MM.1S (cell line): ENCODE results near the gene INPP5J.

Source experiments
- DNase-seq: peaks from one replicate; pipeline ENCODE4 v3.0.0-alpha.2; 2015
- H2AFZ ChIP-seq: fragments of 300-600 bp; sonication (generic); 2 replicates; pipeline ENCODE4 v1.6.0; 2016; ENCODE audit warnings: antibody characterized with exemption, low read length
- H3F3A ChIP-seq: fragments of 300-600 bp; sonication (generic); 2 replicates; pipeline ENCODE4 v1.6.1; 2016; ENCODE audit warnings: mild to moderate bottlenecking, antibody characterized with exemption, low read length, moderate library complexity, mixed read lengths; ENCODE audit not compliant: insufficient read depth
- H3K27ac ChIP-seq: fragments of 300-600 bp; sonication (generic); 2 replicates; pipeline ENCODE4 v1.5.1; 2016; ENCODE audit warnings: mild to moderate bottlenecking, low read length
- H3K27me3 ChIP-seq: fragments of 300-600 bp; sonication (generic); replicated peaks from 2 replicates; pipeline ENCODE4 v1.6.0; 2016; ENCODE audit warnings: low read length; ENCODE audit not compliant: insufficient read depth
- H3K36me3 ChIP-seq: fragments of 300-600 bp; sonication (generic); replicated peaks from 2 replicates; pipeline ENCODE4 v1.6.1; 2016; ENCODE audit warnings: mild to moderate bottlenecking, low read length, mixed read lengths; ENCODE audit not compliant: insufficient read depth
- H3K4me1 ChIP-seq: fragments of 300-600 bp; sonication (generic); 2 replicates; pipeline ENCODE4 v1.6.1; 2016; ENCODE audit warnings: low read length, mixed read lengths
- H3K4me2 ChIP-seq: fragments of 300-600 bp; sonication (generic); 2 replicates; pipeline ENCODE4 v1.6.0; 2016; ENCODE audit warnings: low read depth, low read length
- H3K4me3 ChIP-seq: fragments of 300-600 bp; sonication (generic); 2 replicates; pipeline ENCODE4 v1.5.1; 2016; ENCODE audit warnings: low read length, mixed read lengths
- H3K79me2 ChIP-seq: fragments of 300-600 bp; sonication (generic); 2 replicates; pipeline ENCODE4 v1.6.1; 2016; ENCODE audit warnings: mixed run types, low read length, mixed read lengths
- H3K9ac ChIP-seq: fragments of 300-600 bp; sonication (generic); 2 replicates; pipeline ENCODE4 v1.6.1; 2016; ENCODE audit warnings: low read length, mixed read lengths
- H3K9me2 ChIP-seq: fragments of 300-600 bp; sonication (generic); replicated peaks from 2 replicates; pipeline ENCODE4 v1.6.1; 2016; ENCODE audit warnings: mild to moderate bottlenecking, low read length, mixed read lengths; ENCODE audit not compliant: insufficient read depth
- H3K9me3 ChIP-seq: fragments of 300-600 bp; sonication (generic); replicated peaks from 2 replicates; pipeline ENCODE4 v1.6.1; 2016; ENCODE audit warnings: mild to moderate bottlenecking, low read length, mixed read lengths; ENCODE audit not compliant: insufficient read depth
- H4K20me1 ChIP-seq: fragments of 300-600 bp; sonication (generic); 2 replicates; pipeline ENCODE4 v1.6.1; 2016; ENCODE audit warnings: mild to moderate bottlenecking, low read length, moderate library complexity, mixed read lengths; ENCODE audit not compliant: insufficient read depth
- CTCF ChIP-seq: fragments of 300-600 bp; sonication (generic); IDR thresholded peaks from 2 replicates; pipeline ENCODE4 v1.5.1; 2016; ENCODE audit warnings: antibody characterized with exemption, low read length, mixed read lengths
- EZH2 ChIP-seq: fragments of 300-600 bp; sonication (generic); optimal IDR thresholded peaks from 2 replicates; pipeline ENCODE3; 2017; ENCODE audit warnings: low read depth, mild to moderate bottlenecking, antibody characterized with exemption, low read length, mixed read lengths
- EZH2phosphoT487 ChIP-seq: fragments of 300-600 bp; sonication (generic); IDR thresholded peaks from 2 replicates; pipeline ENCODE4 v1.6.1; 2018; ENCODE audit warnings: antibody characterized with exemption, low read length

The INPP5J gene

GRCh38 chr22:31080848-31081649, 41.7 kb upstream of the INPP5J start, which contains the start of gene SMTN:
TSS of gene SMTN (plus strand) at chr22:31081318. CDS start at chr22:31083259, 1,941 bp downstream.
- Histone ChIP-seq H3K4me1 (peaks cover 27% of the 10 kb centered on the region), H2AFZ (peak within 1 kb of the TSS; percentile 61), H3K27me3 (no peaks in the 10 kb centered on the region), H3K36me3 (no peaks in the 10 kb centered on the region), H3K9me2 (no peaks in the 10 kb centered on the region), H3K27ac (peak within 1 kb of the TSS; percentile 29; the same call in 1 of the 2 replicates), H3K9me3 (no peaks in the 10 kb centered on the region), H3K79me2 (peaks cover 28% of the 10 kb centered on the region), H3K4me3 (peak within 1 kb of the TSS; percentile 81), H3K9ac (peak within 1 kb of the TSS; percentile 57), H3F3A (peaks cover 20% of the 10 kb centered on the region; the same call in 1 of the 2 replicates), H3K4me2 (peak within 1 kb of the TSS; percentile 92), H4K20me1 (no peaks in the 10 kb centered on the region)
- TF ChIP-seq EZH2phosphoT487: no peak
- no peak for TF ChIP-seq EZH2
- no peak for TF ChIP-seq CTCF
- DNase-seq: peak; percentile 92

- no peaks in the 10 kb centered on the region for H3K36me3 ChIP-seq
- no peak for DNase-seq
- H3F3A ChIP-seq: peaks cover 20% of the 10 kb centered on the region; the same call in 1 of the 2 replicates
- TF ChIP-seq EZH2: no peak
- H3K9me3 ChIP-seq: no peaks in the 10 kb centered on the region
- no peak overlapping the region for H2AFZ ChIP-seq
- H3K4me1 ChIP-seq: peaks cover 27% of the 10 kb centered on the region
- H3K9me2 ChIP-seq: no peaks in the 10 kb centered on the region
- H3K4me3 ChIP-seq: peak overlapping the region; percentile 81
- no peaks in the 10 kb centered on the region for H4K20me1 ChIP-seq
- H3K9ac ChIP-seq: peak overlapping the region; percentile 57; the same call in 1 of the 2 replicates
- H3K27ac ChIP-seq: no peak overlapping the region
- peak overlapping the region; percentile 92 for H3K4me2 ChIP-seq
- no peaks in the 10 kb centered on the region for H3K27me3 ChIP-seq
- peaks cover 28% of the 10 kb centered on the region for H3K79me2 ChIP-seq
Observed at GRCh38 chr22:31081963-31082605, 40.7 kb upstream of the INPP5J start.

- H3K9ac ChIP-seq: no peak overlapping the region
- H3K27ac ChIP-seq: no peak overlapping the region; the same call in 1 of the 2 replicates
- peak overlapping the region; percentile 92; the same call in 1 of the 2 replicates for H3K4me2 ChIP-seq
- peaks cover 28% of the 10 kb centered on the region for H3K79me2 ChIP-seq
- TF ChIP-seq EZH2phosphoT487 (no peak), CTCF (peak; percentile 41), EZH2 (no peak)
- H3K27me3 ChIP-seq: no peaks in the 10 kb centered on the region
- H3K9me3 ChIP-seq: no peaks in the 10 kb centered on the region
- peaks cover 27% of the 10 kb centered on the region for H3K4me1 ChIP-seq
- H3F3A ChIP-seq: peaks cover 20% of the 10 kb centered on the region; the same call in 1 of the 2 replicates
- DNase-seq: no peak
- H3K9me2 ChIP-seq: no peaks in the 10 kb centered on the region
- H2AFZ ChIP-seq: no peak overlapping the region
- no peak overlapping the region for H3K4me3 ChIP-seq
- no peaks in the 10 kb centered on the region for H4K20me1 ChIP-seq
- no peaks in the 10 kb centered on the region for H3K36me3 ChIP-seq
Observed at GRCh38 chr22:31082606-31083376, 40.0 kb upstream of the INPP5J start.
